Memory B cell (primary cell): ENCODE data around the gene C19orf47.
"Not testable (repeated sequence)": the region's sequence is repeated elsewhere in the genome, so short reads cannot be mapped to it uniquely, and the experiment has no call there.

Experiments used
- ATAC-seq: fragments of 150-1000 bp; cut with Tn5 transposase; 2 replicates; pipeline ENCODE4 v1.10.0; 2021; ENCODE audit warnings: low read depth, mild to moderate bottlenecking, moderate library complexity
- DNase-seq, 2 donors: peaks; one replicate each; pipeline ENCODE4 v3.0.0; 2022; ENCODE audit warnings: low spot score in 2 of 2
- H3K27ac Mint-ChIP-seq: one replicate; pipeline ENCODE4 v1.8.0; 2022; ENCODE audit warnings: mild to moderate bottlenecking, moderate library complexity, mixed read lengths
- H3K27me3 Mint-ChIP-seq: one replicate; pipeline ENCODE4 v1.8.0; 2022; ENCODE audit warnings: mixed read lengths
- H3K36me3 Mint-ChIP-seq: one replicate; pipeline ENCODE4 v1.8.0; 2022; ENCODE audit warnings: mild to moderate bottlenecking, mixed read lengths
- H3K4me1 Mint-ChIP-seq: one replicate; pipeline ENCODE4 v1.8.0; 2022; ENCODE audit warnings: mixed read lengths
- H3K4me3 Mint-ChIP-seq: one replicate; pipeline ENCODE4 v1.8.0; 2022; ENCODE audit warnings: mild to moderate bottlenecking, moderate library complexity, mixed read lengths
- H3K9me3 Mint-ChIP-seq: one replicate; pipeline ENCODE4 v1.8.0; 2022; ENCODE audit warnings: mixed read lengths

Gene C19orf47

GRCh38 chr19:40344422-40344821, 3.8 kb downstream of the C19orf47 start:
- no peak overlapping the region for H3K27ac Mint-ChIP-seq
- DNase-seq (no peak), ATAC-seq (no peak)
- peaks cover 3% of the 10 kb centered on the region for H3K36me3 Mint-ChIP-seq
- no peaks in the 10 kb centered on the region for H3K9me3 Mint-ChIP-seq
- peaks cover 18% of the 10 kb centered on the region for H3K4me1 Mint-ChIP-seq
- H3K4me3 Mint-ChIP-seq = no peak overlapping the region
- H3K27me3 Mint-ChIP-seq = no peaks in the 10 kb centered on the region

- peaks cover 10% of the 10 kb centered on the region for H3K36me3 Mint-ChIP-seq
- DNase-seq (no peak), ATAC-seq (no peak)
- no peak overlapping the region for H3K4me3 Mint-ChIP-seq
- no peak overlapping the region for H3K27ac Mint-ChIP-seq
- H3K4me1 Mint-ChIP-seq = peaks cover 12% of the 10 kb centered on the region
- no peaks in the 10 kb centered on the region for H3K9me3 Mint-ChIP-seq
- H3K27me3 Mint-ChIP-seq = no peaks in the 10 kb centered on the region
These were observed 5.4 kb downstream of the C19orf47 start for GRCh38 chr19:40342644-40343311.

- no peaks in the 10 kb centered on the region for H3K9me3 Mint-ChIP-seq
- DNase-seq (no peak), ATAC-seq (no peak)
- peaks cover 10% of the 10 kb centered on the region for H3K36me3 Mint-ChIP-seq
- no peaks in the 10 kb centered on the region for H3K27me3 Mint-ChIP-seq
- no peak overlapping the region for H3K4me3 Mint-ChIP-seq
- H3K4me1 Mint-ChIP-seq = peaks cover 9% of the 10 kb centered on the region
- no peak overlapping the region for H3K27ac Mint-ChIP-seq
These were observed 6.4 kb downstream of the C19orf47 start for GRCh38 chr19:40341601-40342482.

GRCh38 chr19:40339018-40339728, 9.0 kb downstream of the C19orf47 start:
- H3K27ac Mint-ChIP-seq = no peak overlapping the region
- H3K36me3 Mint-ChIP-seq = peaks cover 18% of the 10 kb centered on the region
- DNase-seq (no peak), ATAC-seq (no peak)
- H3K27me3 Mint-ChIP-seq = no peaks in the 10 kb centered on the region
- H3K4me1 Mint-ChIP-seq = peaks cover 9% of the 10 kb centered on the region
- no peak overlapping the region for H3K4me3 Mint-ChIP-seq
- H3K9me3 Mint-ChIP-seq = no peaks in the 10 kb centered on the region

- no peak overlapping the region for H3K4me3 Mint-ChIP-seq
- ATAC-seq = no peak
- peaks cover 6% of the 10 kb centered on the region for H3K4me1 Mint-ChIP-seq
- peaks cover 27% of the 10 kb centered on the region for H3K36me3 Mint-ChIP-seq
- DNase-seq = no peak
- H3K27ac Mint-ChIP-seq = no peak overlapping the region
- no peaks in the 10 kb centered on the region for H3K9me3 Mint-ChIP-seq
- no peaks in the 10 kb centered on the region for H3K27me3 Mint-ChIP-seq
These were observed 10.6 kb downstream of the C19orf47 start for GRCh38 chr19:40337594-40337993.

GRCh38 chr19:40337107-40337506, 11.1 kb downstream of the C19orf47 start:
- no peak for ATAC-seq
- Mint-ChIP-seq H3K27me3 (no peaks in the 10 kb centered on the region), H3K4me3 (no peak overlapping the region), H3K36me3 (peaks cover 28% of the 10 kb centered on the region), H3K9me3 (no peaks in the 10 kb centered on the region), H3K4me1 (peaks cover 2% of the 10 kb centered on the region), H3K27ac (no peak overlapping the region)
- no peak for DNase-seq

DNA sequence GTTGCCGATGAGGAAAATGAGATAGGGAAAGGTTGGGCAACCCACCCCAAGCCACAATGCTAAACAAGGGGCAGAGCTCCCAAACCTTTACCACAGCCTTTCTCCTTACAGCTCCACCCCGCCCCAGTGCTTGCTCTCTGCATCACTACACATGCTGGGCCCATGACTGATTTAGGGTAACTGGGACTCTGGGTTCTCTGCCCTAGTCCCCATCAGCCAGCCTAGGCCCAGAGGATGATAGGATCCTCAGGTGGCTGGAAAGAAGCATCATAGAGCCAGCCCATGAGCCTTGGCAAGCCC, 11.6 kb downstream of the C19orf47 start:
- H3K4me3 Mint-ChIP-seq = no peak overlapping the region
- peaks cover 29% of the 10 kb centered on the region for H3K36me3 Mint-ChIP-seq
- DNase-seq = no peak
- ATAC-seq = no peak
- no peaks in the 10 kb centered on the region for H3K27me3 Mint-ChIP-seq
- H3K9me3 Mint-ChIP-seq = no peaks in the 10 kb centered on the region
- peaks cover 2% of the 10 kb centered on the region for H3K4me1 Mint-ChIP-seq
- no peak overlapping the region for H3K27ac Mint-ChIP-seq

GRCh38 chr19:40335855-40336600, 12.2 kb downstream of the C19orf47 start:
- ATAC-seq (no peak), DNase-seq (no peak)
- Mint-ChIP-seq H3K9me3 (no peaks in the 10 kb centered on the region), H3K4me1 (peaks cover 2% of the 10 kb centered on the region), H3K27me3 (no peaks in the 10 kb centered on the region), H3K4me3 (no peak overlapping the region), H3K27ac (no peak overlapping the region), H3K36me3 (peaks cover 29% of the 10 kb centered on the region)

DNA sequence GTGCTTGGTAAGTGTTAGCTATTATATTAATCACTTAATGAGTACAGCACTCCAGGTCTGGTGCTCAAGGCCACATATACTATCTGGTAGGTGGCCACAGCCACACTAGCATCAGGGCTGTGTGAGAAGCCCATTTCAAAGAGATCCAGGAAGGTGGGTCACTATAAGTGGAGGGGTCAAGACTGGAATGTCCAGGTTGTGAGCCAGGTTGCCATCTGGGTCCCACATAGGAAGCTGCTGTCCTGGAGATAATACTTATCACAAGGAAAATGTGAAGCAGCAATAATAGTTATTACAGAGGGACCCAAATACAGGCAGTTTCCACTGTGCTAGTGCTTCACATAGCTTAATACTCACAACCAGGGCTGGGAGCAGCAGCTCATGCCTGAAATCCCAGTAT, 13.1 kb downstream of the C19orf47 start:
- no peak for DNase-seq
- Mint-ChIP-seq H3K9me3 (no peaks in the 10 kb centered on the region), H3K4me1 (peaks cover 2% of the 10 kb centered on the region), H3K4me3 (no peak overlapping the region), H3K36me3 (peaks cover 29% of the 10 kb centered on the region), H3K27ac (no peak overlapping the region), H3K27me3 (no peaks in the 10 kb centered on the region)
- ATAC-seq = no peak

DNA sequence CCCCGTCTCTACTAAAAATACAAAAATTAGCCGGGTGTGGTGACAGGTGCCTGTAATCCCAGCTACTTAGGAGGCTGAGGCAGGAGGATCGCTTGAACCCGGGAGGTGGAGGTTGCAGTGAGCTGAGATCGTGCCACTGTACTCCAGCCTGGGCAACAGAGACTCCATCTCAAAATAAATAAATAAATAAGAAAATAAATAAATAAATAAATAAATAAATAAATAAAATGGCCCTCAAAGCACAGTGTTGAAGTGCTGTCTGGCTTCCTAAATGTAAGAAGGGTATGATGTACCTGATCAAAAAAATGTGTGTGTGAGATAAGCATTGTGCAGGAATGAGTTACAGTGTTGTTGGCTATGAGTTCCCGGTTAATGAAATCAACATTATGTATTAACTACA, 15.1 kb downstream of the C19orf47 start:
- H3K4me1 Mint-ChIP-seq, H3K4me3 Mint-ChIP-seq, H3K27ac Mint-ChIP-seq, H3K27me3 Mint-ChIP-seq, H3K9me3 Mint-ChIP-seq, ATAC-seq, DNase-seq: not testable (repeated sequence)
- H3K36me3 Mint-ChIP-seq = peaks cover 32% of the 10 kb centered on the region

DNA sequence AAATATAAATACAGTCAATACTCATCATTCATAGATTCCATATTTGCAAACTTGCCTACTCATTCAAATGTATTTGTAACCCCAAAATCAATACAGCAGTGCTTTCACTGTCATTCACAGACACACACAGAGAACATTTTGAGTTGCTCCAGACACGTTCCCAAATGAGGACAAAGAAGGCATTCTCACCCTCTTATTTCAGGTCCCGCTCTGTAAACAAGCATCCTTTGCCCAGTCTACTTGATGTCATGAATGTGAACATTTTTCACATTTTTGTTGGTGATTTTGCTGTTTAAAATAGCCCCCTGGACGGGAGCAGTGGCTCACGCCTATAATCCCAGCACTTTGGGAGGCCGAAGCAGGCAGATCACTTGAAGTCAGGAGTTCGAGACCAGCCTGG, 15.5 kb downstream of the C19orf47 start:
- no peaks in the 10 kb centered on the region for H3K4me1 Mint-ChIP-seq
- no peak overlapping the region for H3K4me3 Mint-ChIP-seq
- H3K36me3 Mint-ChIP-seq = peaks cover 34% of the 10 kb centered on the region
- no peaks in the 10 kb centered on the region for H3K9me3 Mint-ChIP-seq
- no peaks in the 10 kb centered on the region for H3K27me3 Mint-ChIP-seq
- no peak for DNase-seq
- ATAC-seq = no peak
- H3K27ac Mint-ChIP-seq = no peak overlapping the region

DNA sequence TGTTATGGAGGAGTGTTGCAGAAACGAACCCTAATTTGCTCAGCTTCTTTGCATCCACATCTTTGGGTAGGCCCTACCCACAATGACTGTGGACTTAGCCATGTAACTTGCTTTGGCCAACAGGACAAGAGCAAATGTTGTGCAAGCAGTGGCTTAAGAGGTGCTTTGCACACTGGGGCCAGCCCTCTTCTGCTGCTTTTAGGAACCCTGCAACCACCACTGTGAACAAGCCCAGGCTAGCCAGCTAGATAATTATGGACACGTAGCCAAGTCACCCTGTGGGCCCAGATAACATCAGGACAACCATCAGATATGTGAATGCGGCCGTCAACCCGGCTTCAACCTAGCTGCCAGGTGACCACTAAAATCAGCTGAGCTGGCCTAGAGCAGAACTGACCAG, 17.1 kb downstream of the C19orf47 start:
- no peak for ATAC-seq
- no peak overlapping the region for H3K4me3 Mint-ChIP-seq
- DNase-seq = no peak
- H3K4me1 Mint-ChIP-seq = no peaks in the 10 kb centered on the region
- H3K27me3 Mint-ChIP-seq = no peaks in the 10 kb centered on the region
- H3K9me3 Mint-ChIP-seq = no peaks in the 10 kb centered on the region
- no peak overlapping the region for H3K27ac Mint-ChIP-seq
- peaks cover 38% of the 10 kb centered on the region for H3K36me3 Mint-ChIP-seq

DNA sequence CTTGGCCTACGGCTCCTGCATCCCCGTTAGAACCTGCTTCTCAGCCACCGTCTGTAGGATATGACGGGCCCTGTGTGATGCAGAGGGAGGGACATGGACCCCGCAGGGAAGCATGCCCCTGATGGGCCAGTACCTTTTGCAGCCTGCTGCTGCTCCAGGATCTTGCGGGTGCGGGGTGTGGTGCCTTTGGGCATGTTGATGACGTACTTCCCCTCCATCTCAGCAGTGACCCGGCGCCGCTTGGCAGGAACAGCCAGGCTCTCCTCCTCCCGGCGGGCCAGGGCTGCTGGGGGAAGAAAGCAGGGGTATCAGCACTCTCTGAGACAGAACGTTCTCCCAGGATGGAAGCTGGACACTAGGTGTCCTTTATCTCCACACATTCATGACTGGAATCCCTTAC, 22.0 kb downstream of the C19orf47 start:
- ATAC-seq (no peak), DNase-seq (no peak)
- no peak overlapping the region for H3K4me3 Mint-ChIP-seq
- H3K27me3 Mint-ChIP-seq = no peaks in the 10 kb centered on the region
- no peaks in the 10 kb centered on the region for H3K9me3 Mint-ChIP-seq
- H3K27ac Mint-ChIP-seq = no peak overlapping the region
- H3K36me3 Mint-ChIP-seq = peaks cover 51% of the 10 kb centered on the region
- H3K4me1 Mint-ChIP-seq = no peaks in the 10 kb centered on the region

- DNase-seq (no peak), ATAC-seq (no peak)
- peaks cover 3% of the 10 kb centered on the region for H3K4me1 Mint-ChIP-seq
- H3K36me3 Mint-ChIP-seq = peaks cover 52% of the 10 kb centered on the region
- H3K27me3 Mint-ChIP-seq = no peaks in the 10 kb centered on the region
- no peak overlapping the region for H3K27ac Mint-ChIP-seq
- no peaks in the 10 kb centered on the region for H3K9me3 Mint-ChIP-seq
- no peak overlapping the region for H3K4me3 Mint-ChIP-seq
These were observed 24.5 kb downstream of the C19orf47 start for GRCh38 chr19:40323705-40324104.
